ENCODE measurements around the gene N4BP2. TPM values are rescaled to one million over a fixed set of nuclear protein-coding genes. Genes with fewer than 3 reads are reported as not detected.

The N4BP2 gene
- 1.3 and 2.0 TPM in 2 replicates for total RNA-seq

DNA sequence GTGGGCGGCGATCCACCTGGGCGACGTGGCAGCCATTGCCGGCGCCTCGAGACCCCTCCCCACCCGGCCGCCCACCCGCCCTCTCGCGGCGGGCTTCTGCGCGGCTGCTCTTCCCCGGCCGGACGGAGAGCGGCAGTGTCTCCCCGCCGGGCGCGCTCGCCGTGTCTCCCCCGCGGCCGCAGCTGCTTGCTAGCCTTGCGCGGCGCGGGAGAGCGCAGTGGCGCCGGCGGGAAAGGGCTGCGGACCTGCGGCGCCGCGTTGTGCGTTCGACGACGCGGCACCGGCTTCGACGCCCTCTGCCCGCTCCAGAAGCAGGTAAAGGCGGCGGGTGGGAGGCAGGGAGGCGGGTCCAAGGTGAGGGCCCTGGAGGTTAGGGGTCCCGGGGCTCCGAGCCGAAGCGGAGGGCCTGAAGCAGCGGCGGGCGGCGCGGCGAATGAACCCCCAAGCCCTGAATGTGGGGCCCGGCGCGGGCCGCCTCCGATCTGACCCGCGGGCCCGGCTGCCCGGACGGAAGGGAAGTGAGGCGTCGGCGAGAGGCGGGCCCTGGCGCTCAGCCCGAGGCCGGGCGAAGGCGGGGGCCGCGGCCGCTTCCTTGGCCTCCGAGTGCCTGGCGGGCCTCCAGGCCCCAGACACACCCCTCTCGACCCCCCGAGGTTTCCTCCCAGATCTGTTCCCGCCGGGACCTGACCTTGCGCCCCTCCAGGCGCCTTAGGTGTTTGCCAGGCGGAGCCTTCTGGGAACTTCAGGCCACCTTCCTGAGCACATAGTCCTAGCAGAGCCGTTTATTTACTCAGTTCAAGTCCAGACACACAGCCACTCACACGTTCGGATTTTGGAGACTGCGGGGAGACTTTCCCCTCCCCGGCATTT lies at the start of gene N4BP2:
N4BP2 (plus strand) TSS at position 135 of the 870 bp plus-strand sequence. CDS start 40,491 bp downstream, outside the sequence.

DNA sequence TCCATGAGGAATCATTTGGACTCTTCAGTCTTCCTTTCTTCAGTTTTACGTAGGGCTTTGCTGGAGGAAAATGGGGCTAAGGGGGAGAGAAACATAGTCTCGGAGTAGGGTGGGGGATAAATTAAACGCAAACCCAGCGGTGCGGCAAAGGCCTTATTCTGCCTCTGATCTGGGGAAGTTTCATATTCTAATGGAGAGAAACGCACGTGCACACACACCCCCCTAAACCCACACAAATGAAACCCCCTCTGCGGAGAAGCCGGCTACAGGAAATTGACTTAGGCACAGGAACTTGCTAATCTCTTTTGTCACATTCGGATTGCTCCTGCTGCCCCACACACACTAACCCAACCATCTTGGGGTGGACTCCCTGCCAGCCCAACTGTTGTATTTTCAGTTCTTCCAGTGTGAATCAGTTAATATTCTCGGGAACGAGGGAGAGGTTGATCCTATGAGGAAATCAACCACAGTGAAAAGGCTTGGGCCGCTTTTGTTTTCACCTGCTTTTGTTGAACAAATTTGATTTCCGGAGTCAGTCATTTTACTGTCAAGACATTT lies 140.2 kb downstream of the N4BP2 start, which contains the start of gene RHOH:
RHOH (plus strand) TSS at position 308 of the 558 bp plus-strand sequence. CDS start 46,356 bp downstream, outside the sequence.

Other genes with a start within 250 kb of the N4BP2 start
- gene PDS5A, start 78.9 kb upstream of the N4BP2 start, total RNA-seq = 31.1 and 34.8 TPM in 2 replicates
- gene RHOH, start 140.2 kb downstream of the N4BP2 start, total RNA-seq = not detected in 2 replicates

Measured in bronchus fibroblast of lung (primary cell).